A673 (cell line): ENCODE data around the gene ALDH1L2.
A peak's percentile ranks its signal among the peaks of the same experiment; 100 is the strongest.

Experiments
- EZH2 ChIP-seq: fragments of 200-600 bp; sonication (generic); IDR thresholded peaks from 2 replicates; pipeline ENCODE4 v1.6.1; 2017; ENCODE audit warnings: borderline replicate concordance, low read depth, mild to moderate bottlenecking, mixed read lengths, antibody characterized with exemption, low read length; ENCODE audit not compliant: poor library complexity, severe bottlenecking
- TF ChIP-seq, protein P1 (sequence below): fragments of 300-800, 200-600 bp; sonication (generic); conservative IDR thresholded peaks from 2 replicates; pipeline ENCODE4 v1.5.1; 2017; ENCODE audit warnings: low read depth, mild to moderate bottlenecking, antibody characterized with exemption, low read length, moderate library complexity, mixed read lengths

GRCh38 chr12:105100998-105101397 is 16.7 kb upstream of the ALDH1L2 start:
- TF ChIP-seq, protein P1, sequence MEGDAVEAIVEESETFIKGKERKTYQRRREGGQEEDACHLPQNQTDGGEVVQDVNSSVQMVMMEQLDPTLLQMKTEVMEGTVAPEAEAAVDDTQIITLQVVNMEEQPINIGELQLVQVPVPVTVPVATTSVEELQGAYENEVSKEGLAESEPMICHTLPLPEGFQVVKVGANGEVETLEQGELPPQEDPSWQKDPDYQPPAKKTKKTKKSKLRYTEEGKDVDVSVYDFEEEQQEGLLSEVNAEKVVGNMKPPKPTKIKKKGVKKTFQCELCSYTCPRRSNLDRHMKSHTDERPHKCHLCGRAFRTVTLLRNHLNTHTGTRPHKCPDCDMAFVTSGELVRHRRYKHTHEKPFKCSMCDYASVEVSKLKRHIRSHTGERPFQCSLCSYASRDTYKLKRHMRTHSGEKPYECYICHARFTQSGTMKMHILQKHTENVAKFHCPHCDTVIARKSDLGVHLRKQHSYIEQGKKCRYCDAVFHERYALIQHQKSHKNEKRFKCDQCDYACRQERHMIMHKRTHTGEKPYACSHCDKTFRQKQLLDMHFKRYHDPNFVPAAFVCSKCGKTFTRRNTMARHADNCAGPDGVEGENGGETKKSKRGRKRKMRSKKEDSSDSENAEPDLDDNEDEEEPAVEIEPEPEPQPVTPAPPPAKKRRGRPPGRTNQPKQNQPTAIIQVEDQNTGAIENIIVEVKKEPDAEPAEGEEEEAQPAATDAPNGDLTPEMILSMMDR, result peak; percentile 40; the same call in 1 of the 2 replicates
- no peak for TF ChIP-seq EZH2
